Osteoblast (primary cell): ENCODE results near the gene SLC66A1. TPM values are rescaled to one million over a fixed set of nuclear protein-coding genes. Genes with fewer than 3 reads are reported as not detected.
A peak's percentile ranks its signal among the peaks of the same experiment; 100 is the strongest.

Experiments
- DNase-seq: peaks from one replicate; pipeline ENCODE4 v3.0.0; 2011; ENCODE audit warnings: low spot score, mixed read lengths; ENCODE audit not compliant: insufficient read length; ENCODE audit errors: missing footprints
- H2AFZ ChIP-seq: 2 replicates; pipeline ENCODE4 v1.6.0; 2011; ENCODE audit warnings: mild to moderate bottlenecking, low read length
- H3K27ac ChIP-seq: 2 replicates; pipeline ENCODE4 v1.5.1; 2011; ENCODE audit warnings: mild to moderate bottlenecking, low read depth, low read length, moderate library complexity
- H3K27me3 ChIP-seq: 2 replicates; pipeline ENCODE4 v1.6.0; 2012; ENCODE audit warnings: mild to moderate bottlenecking, control low read depth, inconsistent platforms, low read length, moderate library complexity; ENCODE audit not compliant: insufficient read depth
- H3K36me3 ChIP-seq: 2 replicates; pipeline ENCODE4 v1.5.1; 2011; ENCODE audit warnings: mild to moderate bottlenecking, low read length, control low read depth, moderate library complexity; ENCODE audit not compliant: insufficient read depth
- H3K4me1 ChIP-seq: 2 replicates; pipeline ENCODE4 v1.5.1; 2011; ENCODE audit warnings: mild to moderate bottlenecking, low read length, control low read depth, moderate library complexity; ENCODE audit not compliant: insufficient read depth
- H3K4me2 ChIP-seq: 2 replicates; pipeline ENCODE4 v1.6.0; 2011; ENCODE audit warnings: mild to moderate bottlenecking, low read length; ENCODE audit not compliant: insufficient read depth
- H3K4me3 ChIP-seq: fragments of 200-600 bp; sonication (generic); 3 replicates; pipeline ENCODE4 v1.5.1; 2012; ENCODE audit warnings: mild to moderate bottlenecking, low read length, inconsistent platforms; ENCODE audit not compliant: insufficient read depth
- H3K79me2 ChIP-seq: 2 replicates; pipeline ENCODE4 v1.6.0; 2012; ENCODE audit warnings: mild to moderate bottlenecking, low read length, control low read depth, inconsistent platforms; ENCODE audit not compliant: insufficient read depth
- H3K9me3 ChIP-seq: 2 replicates; pipeline ENCODE4 v1.5.1; 2011; ENCODE audit warnings: low read depth, low read length, control low read depth
- H4K20me1 ChIP-seq: 2 replicates; pipeline ENCODE4 v1.6.0; 2012; ENCODE audit warnings: mild to moderate bottlenecking, low read length, control low read depth; ENCODE audit not compliant: insufficient read depth
- CTCF ChIP-seq: IDR thresholded peaks from 2 replicates; pipeline ENCODE4 v1.5.1; 2011; ENCODE audit warnings: mild to moderate bottlenecking, low read depth, low read length, moderate library complexity; ENCODE audit errors: extremely low read depth
- total RNA-seq: library from RNA; depleted of rRNA; stranded (reverse); fragments of >200 nt; gene quantifications from 2 replicates; pipeline ENCODE4 v1.2.3, GENCODE V29; 2012

SLC66A1 gene
- total RNA-seq, 1 donor, result 32.6 TPM

DNA sequence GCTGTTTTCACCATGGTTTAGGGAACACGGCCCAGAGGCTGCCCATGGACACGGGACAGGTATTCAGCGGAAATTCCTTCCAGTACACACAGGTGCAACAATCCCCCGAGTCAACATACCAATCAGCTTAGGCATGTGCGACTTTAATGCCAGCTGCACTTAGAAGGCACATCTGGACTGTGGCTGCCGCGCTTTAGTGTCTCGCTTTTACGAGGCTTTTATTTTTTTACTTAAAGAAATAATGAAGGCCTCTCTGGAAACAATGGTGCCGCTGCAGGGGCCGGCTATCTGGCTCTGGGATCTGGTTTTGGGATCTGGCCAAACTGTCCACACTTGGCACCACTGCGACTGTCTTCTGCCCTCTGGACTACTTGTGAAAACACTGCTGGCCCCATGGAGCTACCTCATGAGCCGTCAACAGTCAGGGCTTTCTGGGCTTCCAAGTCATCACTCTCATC, 55.5 kb downstream of the SLC66A1 start:
- peaks cover 4% of the 10 kb centered on the region for H3K4me1 ChIP-seq

DNA sequence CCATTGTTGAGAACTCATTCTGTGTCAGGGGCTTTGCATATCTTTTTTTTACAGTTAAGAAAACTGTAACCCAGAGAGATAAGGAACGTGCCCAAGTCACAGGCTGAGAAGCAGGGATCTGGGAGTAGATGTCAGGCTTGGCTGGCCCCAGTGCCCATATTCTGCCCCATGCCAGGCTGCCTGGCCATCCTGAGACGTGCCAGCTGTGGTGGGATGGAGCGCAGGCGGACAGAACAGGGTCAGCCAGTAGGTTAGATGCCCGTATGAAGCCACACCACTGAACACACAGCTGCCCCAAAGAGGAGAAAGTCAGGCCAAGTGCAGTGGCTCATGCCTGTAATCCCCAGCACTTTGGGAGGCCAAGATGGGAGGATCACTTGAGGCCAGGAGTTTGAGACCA, 55.9 kb downstream of the SLC66A1 start:
- peak overlapping the region; percentile 12 for H3K27ac ChIP-seq
- no peak for TF ChIP-seq CTCF
- no peaks in the 10 kb centered on the region for H3K9me3 ChIP-seq
- peaks cover 76% of the 10 kb centered on the region for H4K20me1 ChIP-seq
- H3K27me3 ChIP-seq, result no peaks in the 10 kb centered on the region
- DNase-seq, result no peak
- peaks cover 4% of the 10 kb centered on the region for H3K4me1 ChIP-seq
- no peak overlapping the region for H2AFZ ChIP-seq
- H3K4me3 ChIP-seq, result no peak overlapping the region
- H3K36me3 ChIP-seq, result peaks cover 36% of the 10 kb centered on the region
- no peak overlapping the region for H3K4me2 ChIP-seq
- H3K79me2 ChIP-seq, result peaks cover 87% of the 10 kb centered on the region

More for the DNA sequence above, 55.5 kb downstream of the SLC66A1 start:
- peaks cover 87% of the 10 kb centered on the region for H3K79me2 ChIP-seq
- H3K27me3 ChIP-seq, result no peaks in the 10 kb centered on the region
- TF ChIP-seq CTCF, result no peak
- H3K27ac ChIP-seq, result peak overlapping the region; percentile 12
- no peak overlapping the region for H2AFZ ChIP-seq
- no peaks in the 10 kb centered on the region for H3K9me3 ChIP-seq
- H3K4me2 ChIP-seq, result no peak overlapping the region
- peak; percentile 73 for DNase-seq
- H3K36me3 ChIP-seq, result peaks cover 36% of the 10 kb centered on the region
- H4K20me1 ChIP-seq, result peaks cover 76% of the 10 kb centered on the region
- no peak overlapping the region for H3K4me3 ChIP-seq

- Histone ChIP-seq H3K79me2 (peaks cover 87% of the 10 kb centered on the region), H3K4me2 (no peak overlapping the region)
- no peak for TF ChIP-seq CTCF
These were observed 56.8 kb downstream of the SLC66A1 start for GRCh38 chr1:19368964-19369363.

DNA sequence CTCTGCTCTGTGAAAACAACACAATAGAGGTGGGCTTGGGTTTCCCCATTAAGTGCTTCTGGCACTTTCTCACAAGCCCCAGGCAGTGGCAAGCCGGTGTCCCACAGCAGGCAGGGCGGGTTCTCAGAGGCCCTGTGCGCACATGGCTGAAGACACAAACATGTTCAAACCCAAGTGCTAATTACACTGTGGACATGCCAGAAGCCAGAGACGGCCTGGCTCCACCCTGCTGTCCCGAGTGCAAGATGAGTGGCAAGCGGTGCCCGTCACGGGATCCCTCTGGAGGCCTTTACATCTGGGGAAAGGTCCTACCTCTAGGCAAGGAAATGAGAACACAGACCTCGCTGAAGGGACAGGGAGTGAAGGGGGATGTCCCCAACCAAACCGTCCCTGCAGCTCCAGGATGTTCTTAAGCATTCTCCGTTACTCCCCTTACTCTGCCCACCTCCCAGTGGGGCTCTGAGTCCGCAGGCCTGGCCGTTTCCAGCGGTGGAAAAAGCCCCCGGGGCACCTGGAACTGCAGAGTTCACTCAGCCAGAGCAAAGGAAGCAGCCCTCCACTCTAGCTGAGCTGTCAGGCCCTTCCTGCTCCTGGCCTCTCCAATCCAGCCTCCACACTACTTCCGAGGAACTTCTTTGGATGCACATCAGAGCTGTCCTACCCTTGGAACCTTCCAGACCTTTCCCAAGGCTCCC, 57.4 kb downstream of the SLC66A1 start:
- H3K4me3 ChIP-seq, result no peak overlapping the region
- TF ChIP-seq CTCF, result no peak
- no peaks in the 10 kb centered on the region for H3K9me3 ChIP-seq
- DNase-seq, result peak; percentile 55
- H3K79me2 ChIP-seq, result peaks cover 87% of the 10 kb centered on the region
- no peaks in the 10 kb centered on the region for H3K27me3 ChIP-seq
- H4K20me1 ChIP-seq, result peaks cover 74% of the 10 kb centered on the region
- peaks cover 46% of the 10 kb centered on the region for H3K36me3 ChIP-seq
- H3K4me2 ChIP-seq, result no peak overlapping the region
- no peak overlapping the region for H3K27ac ChIP-seq
- peaks cover 7% of the 10 kb centered on the region for H3K4me1 ChIP-seq
- H2AFZ ChIP-seq, result no peak overlapping the region

More at GRCh38 chr1:19368964-19369363, 56.8 kb downstream of the SLC66A1 start:
- Histone ChIP-seq H2AFZ (no peak overlapping the region), H3K27ac (no peak overlapping the region), H3K4me1 (peaks cover 4% of the 10 kb centered on the region), H3K27me3 (no peaks in the 10 kb centered on the region), H3K9me3 (no peaks in the 10 kb centered on the region), H4K20me1 (peaks cover 73% of the 10 kb centered on the region), H3K4me3 (no peak overlapping the region), H3K36me3 (peaks cover 42% of the 10 kb centered on the region)
- DNase-seq, result peak; percentile 60
